ES-I3 (cell line): ENCODE measurements around the gene MFSD2A.
A peak's percentile ranks its signal among the peaks of the same experiment; 100 is the strongest.
"Not testable (repeated sequence)": the region's sequence is repeated elsewhere in the genome, so short reads cannot be mapped to it uniquely, and the experiment has no call there.

Experiments used
- H3K36me3 ChIP-seq: 2 replicates; pipeline ENCODE4 v1.6.1; 2013; ENCODE audit warnings: mild to moderate bottlenecking, low read length, control low read depth, moderate library complexity; ENCODE audit not compliant: insufficient read depth
- H3K4me1 ChIP-seq: 2 replicates; pipeline ENCODE4 v1.6.1; 2013; ENCODE audit warnings: mild to moderate bottlenecking, control low read depth, low read length; ENCODE audit not compliant: insufficient read depth
- H3K9ac ChIP-seq: 2 replicates; pipeline ENCODE4 v1.6.1; 2013; ENCODE audit warnings: low read depth, mild to moderate bottlenecking, low read length, moderate library complexity
- H3K9me3 ChIP-seq: 2 replicates; pipeline ENCODE4 v1.6.1; 2013; ENCODE audit warnings: mild to moderate bottlenecking, low read length, moderate library complexity; ENCODE audit not compliant: control insufficient read depth, insufficient read depth

Gene MFSD2A

GRCh38 chr1:39952359-39953110 is 2.4 kb upstream of the MFSD2A start:
- H3K9me3 ChIP-seq, result no peaks in the 10 kb centered on the region
- no peaks in the 10 kb centered on the region for H3K36me3 ChIP-seq
- H3K4me1 ChIP-seq, result peaks cover 8% of the 10 kb centered on the region; the same call in 1 of the 2 replicates
- no peak overlapping the region for H3K9ac ChIP-seq

- H3K9me3 ChIP-seq, result no peaks in the 10 kb centered on the region
- peak overlapping the region; percentile 19; the same call in 1 of the 2 replicates for H3K9ac ChIP-seq
These were observed 548 bp upstream of the MFSD2A start for GRCh38 chr1:39954324-39954869.

GRCh38 chr1:39955547-39956539 is 898 bp downstream of the MFSD2A start:
- Histone ChIP-seq H3K9me3 (no peaks in the 10 kb centered on the region), H3K9ac (peak overlapping the region; percentile 53), H3K36me3 (no peaks in the 10 kb centered on the region), H3K4me1 (no peaks in the 10 kb centered on the region; the same call in 1 of the 2 replicates)

More at GRCh38 chr1:39954324-39954869, 548 bp upstream of the MFSD2A start:
- Histone ChIP-seq H3K36me3 (no peaks in the 10 kb centered on the region), H3K4me1 (peaks cover 4% of the 10 kb centered on the region; the same call in 1 of the 2 replicates)

- H3K9ac ChIP-seq, result no peak overlapping the region
- H3K9me3 ChIP-seq, result no peaks in the 10 kb centered on the region
- no peaks in the 10 kb centered on the region for H3K36me3 ChIP-seq
- H3K4me1 ChIP-seq, result no peaks in the 10 kb centered on the region; the same call in 1 of the 2 replicates
These were observed 2.5 kb downstream of the MFSD2A start for GRCh38 chr1:39957299-39958015.

GRCh38 chr1:39958403-39959200 is 3.7 kb downstream of the MFSD2A start:
- H3K4me1 ChIP-seq, result no peaks in the 10 kb centered on the region; the same call in 1 of the 2 replicates
- no peak overlapping the region for H3K9ac ChIP-seq
- no peaks in the 10 kb centered on the region for H3K36me3 ChIP-seq
- H3K9me3 ChIP-seq, result no peaks in the 10 kb centered on the region

- Histone ChIP-seq H3K9ac (no peak overlapping the region), H3K9me3 (no peaks in the 10 kb centered on the region), H3K4me1 (no peaks in the 10 kb centered on the region), H3K36me3 (no peaks in the 10 kb centered on the region)
These were observed 4.8 kb downstream of the MFSD2A start for GRCh38 chr1:39959651-39960333.

GRCh38 chr1:39960431-39960958 is 5.5 kb downstream of the MFSD2A start:
- Histone ChIP-seq H3K4me1 (no peaks in the 10 kb centered on the region), H3K9me3 (no peaks in the 10 kb centered on the region), H3K9ac (no peak overlapping the region), H3K36me3 (no peaks in the 10 kb centered on the region)

- H3K36me3 ChIP-seq, result no peaks in the 10 kb centered on the region
These were observed 7.5 kb downstream of the MFSD2A start for GRCh38 chr1:39962450-39962825.

GRCh38 chr1:39962964-39963363 is 8.0 kb downstream of the MFSD2A start:
- H3K36me3 ChIP-seq, result not testable (repeated sequence)

More at GRCh38 chr1:39962450-39962825, 7.5 kb downstream of the MFSD2A start:
- Histone ChIP-seq H3K9ac (no peak overlapping the region), H3K9me3 (no peaks in the 10 kb centered on the region), H3K4me1 (no peaks in the 10 kb centered on the region)

GRCh38 chr1:39964552-39964951 is 9.6 kb downstream of the MFSD2A start:
- Histone ChIP-seq H3K4me1 (no peaks in the 10 kb centered on the region), H3K9me3 (no peaks in the 10 kb centered on the region), H3K36me3 (no peaks in the 10 kb centered on the region), H3K9ac (no peak overlapping the region)

More at GRCh38 chr1:39962964-39963363, 8.0 kb downstream of the MFSD2A start:
- H3K9ac ChIP-seq, H3K4me1 ChIP-seq, H3K9me3 ChIP-seq: not testable (repeated sequence)

- Histone ChIP-seq H3K4me1 (no peaks in the 10 kb centered on the region), H3K9ac (no peak overlapping the region), H3K36me3 (peaks cover 3% of the 10 kb centered on the region; the same call in 1 of the 2 replicates), H3K9me3 (no peaks in the 10 kb centered on the region)
These were observed 10.1 kb downstream of the MFSD2A start for GRCh38 chr1:39965044-39965443.

GRCh38 chr1:39969048-39969447 is 14.1 kb downstream of the MFSD2A start:
- H3K9ac ChIP-seq, result no peak overlapping the region
- no peaks in the 10 kb centered on the region for H3K4me1 ChIP-seq
- peaks cover 4% of the 10 kb centered on the region; the same call in 1 of the 2 replicates for H3K36me3 ChIP-seq

More at GRCh38 chr1:39969048-39969447, 14.1 kb downstream of the MFSD2A start:
- no peaks in the 10 kb centered on the region for H3K9me3 ChIP-seq
